Left ventricle myocardium inferior (tissue), 1 donor: ENCODE data around the gene TAPT1. TPM values are rescaled to one million over a fixed set of nuclear protein-coding genes. Genes with fewer than 3 reads are reported as not detected.

ENCODE experiments used
- DNase-seq: peaks from one replicate; pipeline ENCODE4 v3.0.0-alpha.2; 2020
- H3K27ac ChIP-seq: fragments of 200-600 bp; replicated peaks from 2 replicates; pipeline ENCODE4 v1.8.0; 2021
- H3K27me3 ChIP-seq: fragments of 200-600 bp; 2 replicates; pipeline ENCODE4 v1.8.0; 2021; ENCODE audit warnings: low read depth
- H3K36me3 ChIP-seq: fragments of 200-600 bp; 2 replicates; pipeline ENCODE4 v1.8.0; 2021
- H3K4me1 ChIP-seq: fragments of 200-600 bp; 2 replicates; pipeline ENCODE4 v1.8.0; 2021
- H3K4me3 ChIP-seq: fragments of 200-600 bp; 2 replicates; pipeline ENCODE4 v1.8.0; 2021; ENCODE audit warnings: mild to moderate bottlenecking, moderate library complexity
- H3K9me3 ChIP-seq: fragments of 200-600 bp; replicated peaks from 2 replicates; pipeline ENCODE4 v1.8.0; 2021
- intact Hi-C: fragments of 100-400 bp; cut with micrococcal nuclease; formaldehyde crosslinking; loops from one replicate; pipeline ENCODE4 v1.11.0; 2022
- total RNA-seq: library from RNA; stranded (reverse); fragmentation: NEBNext Ultra II Directional; extraction: Animal tissue kit (Norgen Biotek cat#: 25700); gene quantifications from one replicate; pipeline ENCODE4 v1.2.1, GENCODE V29; 2021
- TF ChIP-seq, protein P1 (sequence below): fragments of 200-600 bp; IDR thresholded peaks from 2 replicates; pipeline ENCODE4 v1.8.0; 2021; ENCODE audit warnings: antibody characterized with exemption, mild to moderate bottlenecking, borderline replicate concordance
- donor health status: DM: no; HTN: yes; CAD: no; lungs with severe emphysema.

Gene TAPT1
- total RNA-seq, 1 donor from 2014 or later = 35.3 TPM

DNA sequence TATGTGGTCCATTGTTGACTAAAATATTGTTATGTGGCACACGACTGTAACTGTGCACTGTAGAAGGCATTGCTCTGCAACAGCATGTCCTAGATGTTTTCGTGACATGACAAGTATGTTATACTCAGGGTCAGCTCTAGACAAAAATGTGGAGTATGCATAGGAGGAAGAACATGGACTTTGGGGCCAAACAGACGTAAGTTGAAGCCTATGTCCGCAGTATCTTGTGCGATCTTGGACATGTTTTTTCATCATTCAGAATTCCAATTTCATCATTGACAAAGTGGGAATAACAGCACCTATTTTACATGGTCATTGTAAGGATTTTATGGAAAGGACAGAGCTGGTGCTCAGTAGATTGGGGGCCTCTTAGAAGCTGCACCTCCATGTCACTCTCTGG lies 114.7 kb downstream of the TAPT1 start:
- Histone ChIP-seq H3K36me3 (no peaks in the 10 kb centered on the region), H3K27ac (no peak overlapping the region), H3K27me3 (no peaks in the 10 kb centered on the region), H3K9me3 (no peaks in the 10 kb centered on the region), H3K4me3 (no peak overlapping the region), H3K4me1 (peaks cover 11% of the 10 kb centered on the region)
- no peak for DNase-seq
- TF ChIP-seq, protein P1, sequence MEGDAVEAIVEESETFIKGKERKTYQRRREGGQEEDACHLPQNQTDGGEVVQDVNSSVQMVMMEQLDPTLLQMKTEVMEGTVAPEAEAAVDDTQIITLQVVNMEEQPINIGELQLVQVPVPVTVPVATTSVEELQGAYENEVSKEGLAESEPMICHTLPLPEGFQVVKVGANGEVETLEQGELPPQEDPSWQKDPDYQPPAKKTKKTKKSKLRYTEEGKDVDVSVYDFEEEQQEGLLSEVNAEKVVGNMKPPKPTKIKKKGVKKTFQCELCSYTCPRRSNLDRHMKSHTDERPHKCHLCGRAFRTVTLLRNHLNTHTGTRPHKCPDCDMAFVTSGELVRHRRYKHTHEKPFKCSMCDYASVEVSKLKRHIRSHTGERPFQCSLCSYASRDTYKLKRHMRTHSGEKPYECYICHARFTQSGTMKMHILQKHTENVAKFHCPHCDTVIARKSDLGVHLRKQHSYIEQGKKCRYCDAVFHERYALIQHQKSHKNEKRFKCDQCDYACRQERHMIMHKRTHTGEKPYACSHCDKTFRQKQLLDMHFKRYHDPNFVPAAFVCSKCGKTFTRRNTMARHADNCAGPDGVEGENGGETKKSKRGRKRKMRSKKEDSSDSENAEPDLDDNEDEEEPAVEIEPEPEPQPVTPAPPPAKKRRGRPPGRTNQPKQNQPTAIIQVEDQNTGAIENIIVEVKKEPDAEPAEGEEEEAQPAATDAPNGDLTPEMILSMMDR = no peak
- intact Hi-C loops = no loop called here

DNA sequence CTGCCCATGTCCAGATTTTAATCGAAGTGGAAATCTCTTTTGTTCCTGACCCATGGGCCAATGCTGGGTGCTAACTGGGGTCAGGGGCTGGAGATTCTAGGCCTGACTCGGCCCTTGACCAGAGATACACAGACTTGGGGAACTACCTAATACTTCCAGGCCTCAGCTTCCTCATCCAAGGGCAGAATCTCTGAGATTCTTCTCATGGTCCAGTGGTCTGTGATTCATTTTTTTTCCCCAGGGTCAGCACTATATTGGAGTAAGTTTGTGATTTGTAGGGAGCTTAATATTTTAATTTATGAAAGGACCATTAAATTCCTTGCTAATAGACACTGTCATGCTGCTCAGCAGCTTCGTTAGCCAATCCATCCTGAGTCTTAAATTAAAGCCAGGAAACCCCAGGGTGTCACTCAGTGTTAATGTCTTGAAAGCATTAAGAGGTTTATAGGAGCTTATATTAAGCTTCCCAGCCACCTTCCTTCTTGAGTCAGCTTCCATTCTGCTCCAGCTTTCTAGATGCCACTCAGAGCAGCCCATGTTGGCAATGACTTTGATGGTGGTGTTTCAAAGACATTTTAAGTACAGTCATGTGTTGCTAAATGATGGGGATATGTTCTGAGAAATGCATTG lies 115.5 kb downstream of the TAPT1 start:
- no peak for DNase-seq
- no peaks in the 10 kb centered on the region for H3K9me3 ChIP-seq
- TF ChIP-seq, protein P1 = no peak
- H3K4me3 ChIP-seq = no peak overlapping the region
- peaks cover 5% of the 10 kb centered on the region for H3K4me1 ChIP-seq
- no peaks in the 10 kb centered on the region for H3K36me3 ChIP-seq
- H3K27ac ChIP-seq = no peak overlapping the region
- intact Hi-C loops = no loop called here
- H3K27me3 ChIP-seq = no peaks in the 10 kb centered on the region

Other genes starting within 250 kb of the TAPT1 start
- 2.9 TPM for gene PROM1, start 142.4 kb downstream of the TAPT1 start, total RNA-seq